NK-92 (cell line): ENCODE measurements around the gene LHFPL3.
"Not testable (repeated sequence)": the region's sequence is repeated elsewhere in the genome, so short reads cannot be mapped to it uniquely, and the experiment has no call there.

ENCODE experiments used
- DNase-seq: peaks from one replicate; lab custom pipeline; 2025; ENCODE audit not compliant: unreplicated experiment; lab: John Stamatoyannopoulos, UW

LHFPL3 gene

GRCh38 chr7:104480529-104480928 lies 152.1 kb downstream of the LHFPL3 start:
- no peak for DNase-seq

GRCh38 chr7:104482362-104483037 lies 154.1 kb downstream of the LHFPL3 start:
- no peak for DNase-seq

GRCh38 chr7:104486931-104487330 lies 158.5 kb downstream of the LHFPL3 start:
- DNase-seq = no peak

- DNase-seq = no peak
Observed at GRCh38 chr7:104487642-104488041, 159.2 kb downstream of the LHFPL3 start.

- DNase-seq = no peak
Observed at GRCh38 chr7:104497379-104497967, 169.1 kb downstream of the LHFPL3 start.

GRCh38 chr7:104499975-104500374 lies 171.6 kb downstream of the LHFPL3 start:
- DNase-seq = no peak

- no peak for DNase-seq
Observed at GRCh38 chr7:104509874-104510273, 181.5 kb downstream of the LHFPL3 start.

- no peak for DNase-seq
Observed at GRCh38 chr7:104524853-104525252, 196.4 kb downstream of the LHFPL3 start.

GRCh38 chr7:104528142-104528541 lies 199.7 kb downstream of the LHFPL3 start:
- DNase-seq = no peak

GRCh38 chr7:104529567-104529966 lies 201.2 kb downstream of the LHFPL3 start:
- DNase-seq = no peak

GRCh38 chr7:104530251-104530650 lies 201.8 kb downstream of the LHFPL3 start:
- no peak for DNase-seq

- DNase-seq = no peak
Observed at GRCh38 chr7:104534149-104534548, 205.7 kb downstream of the LHFPL3 start.

GRCh38 chr7:104535841-104536240 lies 207.4 kb downstream of the LHFPL3 start:
- DNase-seq = no peak

- no peak for DNase-seq
Observed at GRCh38 chr7:104536956-104537355, 208.6 kb downstream of the LHFPL3 start.

GRCh38 chr7:104538152-104538551 lies 209.7 kb downstream of the LHFPL3 start:
- no peak for DNase-seq

GRCh38 chr7:104541897-104542296 lies 213.5 kb downstream of the LHFPL3 start:
- no peak for DNase-seq

- no peak for DNase-seq
Observed at GRCh38 chr7:104548861-104549260, 220.5 kb downstream of the LHFPL3 start.

GRCh38 chr7:104550362-104550761 lies 222.0 kb downstream of the LHFPL3 start:
- DNase-seq = no peak

- no peak for DNase-seq
Observed at GRCh38 chr7:104551226-104551625, 222.8 kb downstream of the LHFPL3 start.

- DNase-seq = no peak
Observed at GRCh38 chr7:104552102-104552501, 223.7 kb downstream of the LHFPL3 start.

- DNase-seq = no peak
Observed at GRCh38 chr7:104553074-104553473, 224.7 kb downstream of the LHFPL3 start.

GRCh38 chr7:104563350-104563901 lies 235.0 kb downstream of the LHFPL3 start:
- DNase-seq = not testable (repeated sequence)

- DNase-seq = no peak
Observed at GRCh38 chr7:104569751-104570150, 241.3 kb downstream of the LHFPL3 start.
